Neural cell (in vitro differentiated cells): ENCODE data around the gene JMJD1C. TPM values are rescaled to one million over a fixed set of nuclear protein-coding genes. Genes with fewer than 3 reads are reported as not detected.

ENCODE experiments used
- H2AFZ ChIP-seq: fragments of 200-600, 300-800 bp; sonication (generic), shearing (Covaris generic); 2 replicates; pipeline ENCODE4 v1.6.0; 2014; ENCODE audit warnings: low read depth, mild to moderate bottlenecking, antibody characterized with exemption, low read length, moderate library complexity
- H3F3A ChIP-seq: fragments of 200-600 bp; shearing (Covaris generic); 2 replicates; pipeline ENCODE4 v1.6.1; 2016; ENCODE audit warnings: mild to moderate bottlenecking, moderate library complexity, mixed read lengths, antibody characterized with exemption, low read length; ENCODE audit not compliant: insufficient read depth, poor library complexity, severe bottlenecking
- H3K27ac ChIP-seq: fragments of 200-600, 300-800 bp; sonication (generic), shearing (Covaris generic); 2 replicates; pipeline ENCODE4 v1.5.1; 2014; ENCODE audit warnings: mild to moderate bottlenecking, low read length, moderate library complexity
- H3K27me3 ChIP-seq: fragments of 300-800, 200-600 bp; sonication (generic), shearing (Covaris generic); 2 replicates; pipeline ENCODE4 v1.6.0; 2014; ENCODE audit warnings: mild to moderate bottlenecking, low read depth, low read length, moderate library complexity; ENCODE audit not compliant: insufficient read depth
- H3K36me3 ChIP-seq: fragments of 300-800, 200-600 bp; sonication (generic), shearing (Covaris generic); 2 replicates; pipeline ENCODE4 v1.5.1; 2014; ENCODE audit warnings: mild to moderate bottlenecking, antibody characterized with exemption, low read length, moderate library complexity; ENCODE audit not compliant: insufficient read depth
- H3K4me2 ChIP-seq: fragments of 300-800, 200-600 bp; sonication (generic), shearing (Covaris generic); 2 replicates; pipeline ENCODE4 v1.6.0; 2014; ENCODE audit warnings: mild to moderate bottlenecking, low read length
- H3K4me3 ChIP-seq: fragments of 300-800, 200-600 bp; sonication (generic), shearing (Covaris generic); 2 replicates; pipeline ENCODE4 v1.5.1; 2014; ENCODE audit warnings: mild to moderate bottlenecking, low read length, moderate library complexity
- H3K79me2 ChIP-seq: fragments of 200-600 bp; shearing (Covaris generic); replicated peaks from 2 replicates; pipeline ENCODE4 v1.6.0; 2014; ENCODE audit warnings: mild to moderate bottlenecking, low read length, moderate library complexity; ENCODE audit not compliant: insufficient read depth
- H3K9ac ChIP-seq: fragments of 300-800, 200-600 bp; sonication (generic), shearing (Covaris generic); 2 replicates; pipeline ENCODE4 v1.6.1; 2016; ENCODE audit warnings: mild to moderate bottlenecking, low read length, mixed read lengths
- H3K9me2 ChIP-seq: fragments of 200-600 bp; shearing (Covaris generic); 2 replicates; pipeline ENCODE4 v1.6.1; 2016; ENCODE audit warnings: mild to moderate bottlenecking, low read length, mixed read lengths; ENCODE audit not compliant: insufficient read depth
- H3K9me3 ChIP-seq: fragments of 200-600, 300-800 bp; sonication (generic), shearing (Covaris generic); 2 replicates; pipeline ENCODE4 v1.6.1; 2016; ENCODE audit warnings: mild to moderate bottlenecking, mixed run types, low read length, moderate library complexity, mixed read lengths
- H4K20me1 ChIP-seq: fragments of 200-600 bp; shearing (Covaris generic); 2 replicates; pipeline ENCODE4 v1.6.1; 2016; ENCODE audit warnings: mild to moderate bottlenecking, mixed run types; ENCODE audit not compliant: insufficient read depth
- EP300 ChIP-seq: fragments of 450-650 bp; conservative IDR thresholded peaks from 2 replicates; pipeline ENCODE4 v1.6.1; 2014; ENCODE audit warnings: antibody characterized with exemption, mild to moderate bottlenecking, moderate library complexity; ENCODE audit not compliant: poor library complexity, severe bottlenecking
- EZH2 ChIP-seq: fragments of 200-600, 300-800 bp; shearing (Covaris generic), sonication (generic); IDR thresholded peaks from 2 replicates; pipeline ENCODE4 v1.6.1; 2014; ENCODE audit warnings: antibody characterized with exemption, low read length, borderline replicate concordance, mild to moderate bottlenecking; ENCODE audit not compliant: insufficient read depth, poor library complexity, severe bottlenecking
- RAD21 ChIP-seq: fragments of 450-650 bp; conservative IDR thresholded peaks from 2 replicates; pipeline ENCODE4 v1.6.1; 2014; ENCODE audit warnings: antibody characterized with exemption, mild to moderate bottlenecking, moderate library complexity
- SMC3 ChIP-seq: fragments of 450-650 bp; conservative IDR thresholded peaks from 2 replicates; pipeline ENCODE4 v1.6.1; 2014; ENCODE audit warnings: antibody characterized with exemption, mild to moderate bottlenecking, moderate library complexity; ENCODE audit not compliant: poor library complexity
- TAF1 ChIP-seq: IDR thresholded peaks from 2 replicates; pipeline ENCODE4 v1.6.1; 2012; ENCODE audit warnings: low read depth
- polyA plus RNA-seq: library from polyadenylated mRNA; depleted of rRNA; stranded (reverse); fragments of >200 nt; gene quantifications from 2 replicates; pipeline ENCODE4 v1.2.3, GENCODE V29; 2014
- TF ChIP-seq, protein P1 (sequence below): fragments of 450-650 bp; IDR thresholded peaks from 2 replicates; pipeline ENCODE4 v1.5.1; 2014; ENCODE audit warnings: antibody characterized with exemption, mild to moderate bottlenecking, moderate library complexity; ENCODE audit not compliant: poor library complexity, severe bottlenecking
- TF ChIP-seq, protein P2 (sequence below): IDR thresholded peaks from 2 replicates; pipeline ENCODE4 v1.6.1; 2012; ENCODE audit warnings: borderline replicate concordance

The JMJD1C gene
- polyA plus RNA-seq, 1 donor from 2014 or later, result 108 TPM

DNA sequence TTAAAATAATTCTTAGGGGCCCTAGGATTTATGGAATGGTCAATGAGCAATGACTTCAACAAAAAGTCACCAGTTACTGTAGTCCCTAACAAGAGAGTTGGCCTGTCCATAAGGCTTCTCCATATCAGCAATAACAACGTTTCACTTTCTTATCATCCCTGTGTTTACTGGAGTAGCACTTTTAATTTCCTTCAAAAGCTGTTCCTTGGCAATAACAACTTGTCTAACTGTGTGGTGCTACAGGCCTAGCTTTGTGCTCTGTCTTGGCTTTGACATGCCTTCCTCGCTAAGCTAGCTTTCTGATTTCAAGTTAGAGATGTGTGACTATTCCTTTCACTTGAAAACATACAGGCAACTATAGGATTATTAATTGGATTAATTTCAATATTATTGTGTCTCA lies 81.1 kb downstream of the JMJD1C start:
- H3K79me2 ChIP-seq, result peaks cover 61% of the 10 kb centered on the region
- H3K9me2 ChIP-seq, result no peaks in the 10 kb centered on the region
- H3K36me3 ChIP-seq, result no peaks in the 10 kb centered on the region
- peaks cover 3% of the 10 kb centered on the region for H4K20me1 ChIP-seq
- no peak overlapping the region for H2AFZ ChIP-seq
- no peak overlapping the region for H3K4me2 ChIP-seq
- TF ChIP-seq, protein P1, sequence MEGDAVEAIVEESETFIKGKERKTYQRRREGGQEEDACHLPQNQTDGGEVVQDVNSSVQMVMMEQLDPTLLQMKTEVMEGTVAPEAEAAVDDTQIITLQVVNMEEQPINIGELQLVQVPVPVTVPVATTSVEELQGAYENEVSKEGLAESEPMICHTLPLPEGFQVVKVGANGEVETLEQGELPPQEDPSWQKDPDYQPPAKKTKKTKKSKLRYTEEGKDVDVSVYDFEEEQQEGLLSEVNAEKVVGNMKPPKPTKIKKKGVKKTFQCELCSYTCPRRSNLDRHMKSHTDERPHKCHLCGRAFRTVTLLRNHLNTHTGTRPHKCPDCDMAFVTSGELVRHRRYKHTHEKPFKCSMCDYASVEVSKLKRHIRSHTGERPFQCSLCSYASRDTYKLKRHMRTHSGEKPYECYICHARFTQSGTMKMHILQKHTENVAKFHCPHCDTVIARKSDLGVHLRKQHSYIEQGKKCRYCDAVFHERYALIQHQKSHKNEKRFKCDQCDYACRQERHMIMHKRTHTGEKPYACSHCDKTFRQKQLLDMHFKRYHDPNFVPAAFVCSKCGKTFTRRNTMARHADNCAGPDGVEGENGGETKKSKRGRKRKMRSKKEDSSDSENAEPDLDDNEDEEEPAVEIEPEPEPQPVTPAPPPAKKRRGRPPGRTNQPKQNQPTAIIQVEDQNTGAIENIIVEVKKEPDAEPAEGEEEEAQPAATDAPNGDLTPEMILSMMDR, result no peak
- TF ChIP-seq, protein P2, sequence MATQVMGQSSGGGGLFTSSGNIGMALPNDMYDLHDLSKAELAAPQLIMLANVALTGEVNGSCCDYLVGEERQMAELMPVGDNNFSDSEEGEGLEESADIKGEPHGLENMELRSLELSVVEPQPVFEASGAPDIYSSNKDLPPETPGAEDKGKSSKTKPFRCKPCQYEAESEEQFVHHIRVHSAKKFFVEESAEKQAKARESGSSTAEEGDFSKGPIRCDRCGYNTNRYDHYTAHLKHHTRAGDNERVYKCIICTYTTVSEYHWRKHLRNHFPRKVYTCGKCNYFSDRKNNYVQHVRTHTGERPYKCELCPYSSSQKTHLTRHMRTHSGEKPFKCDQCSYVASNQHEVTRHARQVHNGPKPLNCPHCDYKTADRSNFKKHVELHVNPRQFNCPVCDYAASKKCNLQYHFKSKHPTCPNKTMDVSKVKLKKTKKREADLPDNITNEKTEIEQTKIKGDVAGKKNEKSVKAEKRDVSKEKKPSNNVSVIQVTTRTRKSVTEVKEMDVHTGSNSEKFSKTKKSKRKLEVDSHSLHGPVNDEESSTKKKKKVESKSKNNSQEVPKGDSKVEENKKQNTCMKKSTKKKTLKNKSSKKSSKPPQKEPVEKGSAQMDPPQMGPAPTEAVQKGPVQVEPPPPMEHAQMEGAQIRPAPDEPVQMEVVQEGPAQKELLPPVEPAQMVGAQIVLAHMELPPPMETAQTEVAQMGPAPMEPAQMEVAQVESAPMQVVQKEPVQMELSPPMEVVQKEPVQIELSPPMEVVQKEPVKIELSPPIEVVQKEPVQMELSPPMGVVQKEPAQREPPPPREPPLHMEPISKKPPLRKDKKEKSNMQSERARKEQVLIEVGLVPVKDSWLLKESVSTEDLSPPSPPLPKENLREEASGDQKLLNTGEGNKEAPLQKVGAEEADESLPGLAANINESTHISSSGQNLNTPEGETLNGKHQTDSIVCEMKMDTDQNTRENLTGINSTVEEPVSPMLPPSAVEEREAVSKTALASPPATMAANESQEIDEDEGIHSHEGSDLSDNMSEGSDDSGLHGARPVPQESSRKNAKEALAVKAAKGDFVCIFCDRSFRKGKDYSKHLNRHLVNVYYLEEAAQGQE, result no peak
- no peak overlapping the region for H3K4me3 ChIP-seq
- H3K9me3 ChIP-seq, result no peaks in the 10 kb centered on the region
- no peak overlapping the region for H3K9ac ChIP-seq
- no peak overlapping the region for H3K27ac ChIP-seq
- no peaks in the 10 kb centered on the region for H3K27me3 ChIP-seq
- no peaks in the 10 kb centered on the region for H3F3A ChIP-seq

DNA sequence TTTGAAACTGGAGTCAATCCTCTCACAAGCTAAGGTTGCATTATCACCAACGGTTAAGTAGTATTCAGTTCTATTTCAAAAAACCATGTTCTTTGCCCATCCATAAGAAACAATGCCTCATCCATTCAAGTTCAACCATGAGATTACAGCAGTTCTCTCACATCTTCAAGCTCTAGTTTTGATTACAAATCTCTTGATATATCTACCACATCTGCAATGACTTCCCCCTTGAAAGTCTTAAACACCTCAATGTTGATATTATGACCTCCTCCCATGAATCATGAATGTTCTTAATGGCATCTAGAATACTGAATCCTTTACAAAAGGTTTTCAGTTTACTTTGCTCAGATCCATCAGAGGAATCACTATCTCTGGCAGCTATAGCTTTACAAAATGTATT lies 81.8 kb downstream of the JMJD1C start:
- H3K9me3 ChIP-seq, result no peaks in the 10 kb centered on the region
- no peaks in the 10 kb centered on the region for H3F3A ChIP-seq
- TF ChIP-seq TAF1, result no peak
- TF ChIP-seq EP300, result no peak
- no peak for TF ChIP-seq RAD21
- TF ChIP-seq SMC3, result no peak
- TF ChIP-seq EZH2, result no peak
- TF ChIP-seq, protein P1, result no peak
- H3K4me2 ChIP-seq, result no peak overlapping the region
- H3K27ac ChIP-seq, result no peak overlapping the region
- H3K9me2 ChIP-seq, result no peaks in the 10 kb centered on the region
- no peaks in the 10 kb centered on the region for H3K27me3 ChIP-seq
- no peak overlapping the region for H3K4me3 ChIP-seq
- no peak overlapping the region for H3K9ac ChIP-seq
- H4K20me1 ChIP-seq, result peaks cover 3% of the 10 kb centered on the region
- peaks cover 54% of the 10 kb centered on the region for H3K79me2 ChIP-seq
- no peaks in the 10 kb centered on the region for H3K36me3 ChIP-seq
- no peak overlapping the region for H2AFZ ChIP-seq
